Measurements from ENCODE around the gene GRAMD1A. TPM values are rescaled to one million over a fixed set of nuclear protein-coding genes. Genes with fewer than 3 reads are reported as not detected.
"Not testable (repeated sequence)": the region's sequence is repeated elsewhere in the genome, so short reads cannot be mapped to it uniquely, and the experiment has no call there.

Gene GRAMD1A
- total and polyA plus RNA-seq, 4 experiments from 2014 or later = 16.3 to 221 (median 130) TPM

DNA sequence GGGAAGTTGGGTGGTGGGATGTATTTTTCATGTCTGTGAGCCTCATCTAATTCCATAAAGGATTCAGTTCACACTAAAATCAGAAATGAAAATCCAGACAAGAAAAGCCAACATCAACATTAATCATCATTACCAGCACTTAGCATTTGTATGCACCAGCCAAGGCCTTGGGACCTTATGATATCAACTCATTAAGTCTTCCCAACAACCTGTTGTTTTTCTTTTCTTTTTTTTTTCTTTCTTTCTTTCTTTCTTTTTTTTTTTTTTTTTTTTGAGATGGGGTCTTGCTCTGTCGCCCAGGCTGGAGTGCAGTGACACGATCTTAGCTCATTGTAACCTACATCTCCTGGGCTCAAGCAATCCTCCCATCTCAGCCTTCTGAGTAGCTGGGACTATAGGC, 50.5 kb downstream of the GRAMD1A start:
- DNase-seq; H3K36me3 Mint-ChIP-seq; H3K9me3 Mint-ChIP-seq; POLR2A ChIA-PET (ENCODE audit: partially characterized antibody); H3K27ac Mint-ChIP-seq; H3K4me3 Mint-ChIP-seq; H3K27me3 Mint-ChIP-seq; H3K4me1 Mint-ChIP-seq; H3K9me3 ChIP-seq (ENCODE audit: control insufficient read depth in 1 of 2, low read length in 2 of 2); H3K4me1 ChIP-seq (ENCODE audit: insufficient read depth, low read length); CTCF ChIA-PET (ENCODE audit: partially characterized antibody); H3K27ac ChIP-seq (ENCODE audit: low read depth, low read length); H3K27me3 ChIP-seq (ENCODE audit: insufficient read depth, low read length); H3K4me3 ChIP-seq (ENCODE audit: low read length in 2 of 2); intact Hi-C loops (cut with micrococcal nuclease); H3K36me3 ChIP-seq (ENCODE audit: insufficient read depth, low read length): not testable (repeated sequence)

DNA sequence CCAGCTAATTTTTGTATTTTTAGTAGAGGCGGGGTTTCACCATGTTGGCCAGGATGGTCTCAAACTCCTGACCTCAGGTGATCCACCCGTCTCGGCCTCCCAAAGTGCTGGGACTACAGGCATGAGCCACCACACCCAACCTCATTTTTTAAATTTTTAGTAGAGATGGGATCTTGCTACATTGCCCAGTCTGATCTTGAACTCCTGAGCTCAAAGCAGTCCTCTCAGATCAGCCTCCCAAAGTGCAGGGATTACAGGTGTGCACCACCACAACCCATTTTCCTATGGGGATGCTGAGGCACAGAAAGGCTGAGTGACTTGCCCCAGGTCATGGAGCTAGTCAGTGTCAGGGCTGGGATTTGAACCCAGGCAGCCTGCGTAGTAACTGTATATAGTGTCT, 51.1 kb downstream of the GRAMD1A start:
- H3K4me3 Mint-ChIP-seq; CTCF ChIA-PET (ENCODE audit: partially characterized antibody); H3K27me3 Mint-ChIP-seq; H3K36me3 Mint-ChIP-seq; H3K9me3 ChIP-seq (ENCODE audit: control insufficient read depth in 1 of 2, low read length in 2 of 2); H3K4me1 Mint-ChIP-seq; intact Hi-C loops (cut with micrococcal nuclease); H3K27ac Mint-ChIP-seq; POLR2A ChIA-PET (ENCODE audit: partially characterized antibody); H3K36me3 ChIP-seq (ENCODE audit: insufficient read depth, low read length); H3K27me3 ChIP-seq (ENCODE audit: insufficient read depth, low read length); H3K9me3 Mint-ChIP-seq; H3K27ac ChIP-seq (ENCODE audit: low read depth, low read length); H3K4me1 ChIP-seq (ENCODE audit: insufficient read depth, low read length); DNase-seq; H3K4me3 ChIP-seq (ENCODE audit: low read length in 2 of 2): not testable (repeated sequence)

DNA sequence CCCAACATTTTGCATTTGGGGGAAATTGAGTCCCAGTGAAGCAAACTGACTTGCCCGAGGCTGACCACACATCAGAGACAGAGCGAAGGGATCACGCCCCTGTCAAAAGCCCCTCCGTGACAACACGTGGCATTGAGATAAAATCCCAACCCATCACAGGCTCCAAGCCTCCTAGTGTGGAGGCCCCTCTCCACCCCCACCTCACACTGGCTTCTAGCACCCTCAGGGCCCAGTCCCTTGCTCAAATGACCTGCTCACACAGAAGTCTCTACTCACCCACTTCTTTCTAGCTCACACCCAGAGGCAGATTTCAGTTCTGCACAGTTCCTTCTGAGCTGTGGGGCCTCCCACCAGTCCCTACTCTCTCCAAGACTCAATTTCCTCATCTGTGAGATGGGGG, 51.7 kb downstream of the GRAMD1A start:
- CTCF ChIA-PET (ENCODE audit: partially characterized antibody) = no interaction called here

DNA sequence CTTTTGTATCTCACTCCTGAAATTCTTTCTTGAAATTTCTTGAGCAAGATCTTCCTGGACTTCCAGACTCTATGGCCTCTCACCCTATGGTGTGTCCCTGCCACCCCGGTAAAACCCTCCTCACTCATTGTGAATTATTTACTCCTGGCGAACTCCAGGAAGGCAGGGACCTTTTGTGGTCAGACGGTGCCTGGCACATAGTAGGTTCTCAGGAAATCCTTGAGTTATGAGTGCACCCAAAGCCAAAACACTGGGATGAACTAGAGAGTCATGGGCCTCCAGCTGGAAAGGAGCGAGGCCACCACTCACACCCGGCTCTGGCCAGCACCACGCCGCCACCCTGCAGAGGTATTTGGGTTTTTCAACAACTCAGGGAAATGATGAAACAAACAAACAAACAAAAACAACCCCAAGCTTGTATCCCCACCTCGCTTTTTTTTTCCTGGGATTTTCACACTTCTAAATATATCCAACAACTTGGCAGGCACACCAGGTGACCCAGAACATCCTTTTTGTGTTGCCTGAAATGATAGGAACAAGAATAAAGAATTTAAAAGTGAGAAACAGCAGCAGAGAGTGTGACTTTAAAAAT, 52.6 kb downstream of the GRAMD1A start:
- H3K36me3 Mint-ChIP-seq = no peaks in the 10 kb centered on the region
- no peak overlapping the region for H3K27ac ChIP-seq (ENCODE audit: low read depth, low read length)
- H3K4me1 ChIP-seq (ENCODE audit: insufficient read depth, low read length) = no peaks in the 10 kb centered on the region
- H3K9me3 ChIP-seq (ENCODE audit: control insufficient read depth in 1 of 2, low read length in 2 of 2) = no peaks in the 10 kb centered on the region
- DNase-seq = no peak
- no peaks in the 10 kb centered on the region for H3K9me3 Mint-ChIP-seq
- intact Hi-C loops (cut with micrococcal nuclease) = no loop called here
- ChIA-PET CTCF (ENCODE audit: partially characterized antibody) (interaction anchor here (1.1 kb wide), 1 partner anchor 9 kb away, joined by 3 read pairs; no protein-coding TSS in a partner anchor), POLR2A (ENCODE audit: partially characterized antibody) (no interaction called here)
- H3K27me3 ChIP-seq (ENCODE audit: insufficient read depth, low read length) = no peaks in the 10 kb centered on the region
- H3K4me1 Mint-ChIP-seq = no peaks in the 10 kb centered on the region
- H3K4me3 Mint-ChIP-seq = no peak overlapping the region
- H3K36me3 ChIP-seq (ENCODE audit: insufficient read depth, low read length) = no peaks in the 10 kb centered on the region
- peaks cover 2 to 3% of the 10 kb centered on the region in 2 donors for H3K27me3 Mint-ChIP-seq
- H3K4me3 ChIP-seq (ENCODE audit: low read length in 2 of 2) = no peak overlapping the region
- no peak overlapping the region for H3K27ac Mint-ChIP-seq

More for the DNA sequence above, 51.7 kb downstream of the GRAMD1A start:
- no peak overlapping the region for H3K4me3 ChIP-seq (ENCODE audit: low read length in 2 of 2)
- no peaks in the 10 kb centered on the region for H3K4me1 ChIP-seq (ENCODE audit: insufficient read depth, low read length)
- intact Hi-C loops (cut with micrococcal nuclease) = no loop called here
- H3K27ac ChIP-seq (ENCODE audit: low read depth, low read length) = no peak overlapping the region
- no peaks in the 10 kb centered on the region for H3K4me1 Mint-ChIP-seq
- H3K27ac Mint-ChIP-seq = no peak overlapping the region
- H3K9me3 Mint-ChIP-seq = no peaks in the 10 kb centered on the region
- H3K9me3 ChIP-seq (ENCODE audit: control insufficient read depth in 1 of 2, low read length in 2 of 2) = no peaks in the 10 kb centered on the region
- no peaks in the 10 kb centered on the region for H3K36me3 Mint-ChIP-seq
- no peaks in the 10 kb centered on the region for H3K27me3 ChIP-seq (ENCODE audit: insufficient read depth, low read length)
- H3K27me3 Mint-ChIP-seq = peaks cover 2 to 3% of the 10 kb centered on the region in 2 donors
- H3K36me3 ChIP-seq (ENCODE audit: insufficient read depth, low read length) = no peaks in the 10 kb centered on the region
- no peak for DNase-seq
- POLR2A ChIA-PET (ENCODE audit: partially characterized antibody) = no interaction called here
- no peak overlapping the region for H3K4me3 Mint-ChIP-seq

DNA sequence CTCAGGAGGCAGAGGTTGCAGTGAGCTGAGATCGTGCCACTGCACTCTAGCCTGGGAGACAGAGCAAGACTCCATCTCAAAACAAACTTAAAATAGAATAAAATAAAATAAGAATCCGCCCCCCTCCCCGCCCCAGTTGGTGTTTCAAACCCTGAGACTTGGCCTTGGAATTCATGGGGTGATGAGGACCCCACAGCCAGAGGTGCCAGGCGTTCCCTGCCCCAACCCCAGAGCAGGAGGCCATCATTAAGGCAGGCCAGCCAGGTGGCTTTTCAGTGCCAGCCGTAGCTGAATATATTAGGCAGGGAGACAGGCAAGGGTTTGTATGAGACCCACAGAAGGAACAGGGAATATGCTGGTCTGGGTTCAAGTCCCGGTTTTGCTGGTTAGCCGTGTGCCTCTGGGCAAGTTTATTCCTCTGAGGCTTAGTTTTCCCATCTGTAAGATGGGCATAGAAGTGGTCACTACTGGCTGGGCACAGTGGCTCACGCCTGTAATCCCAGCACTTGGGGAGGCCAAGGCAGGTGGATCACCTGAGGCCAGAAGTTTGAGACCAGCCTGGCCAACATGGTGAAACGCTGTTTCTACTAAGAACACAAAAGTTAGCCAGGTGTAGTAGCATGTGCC, 53.7 kb downstream of the GRAMD1A start:
- Mint-ChIP-seq H3K4me1 (no peaks in the 10 kb centered on the region), H3K27me3 (peaks cover 2 to 3% of the 10 kb centered on the region in 2 donors), H3K4me3 (no peak overlapping the region), H3K36me3 (no peaks in the 10 kb centered on the region), H3K27ac (no peak overlapping the region), H3K9me3 (no peaks in the 10 kb centered on the region)
- POLR2A ChIA-PET (ENCODE audit: partially characterized antibody) = no interaction called here
- no peak overlapping the region for H3K4me3 ChIP-seq (ENCODE audit: low read length in 2 of 2)
- no peaks in the 10 kb centered on the region for H3K27me3 ChIP-seq (ENCODE audit: insufficient read depth, low read length)
- no peaks in the 10 kb centered on the region for H3K4me1 ChIP-seq (ENCODE audit: insufficient read depth, low read length)
- intact Hi-C loops (cut with micrococcal nuclease) = no loop called here
- H3K27ac ChIP-seq (ENCODE audit: low read depth, low read length) = no peak overlapping the region
- DNase-seq = no peak
- CTCF ChIA-PET (ENCODE audit: partially characterized antibody) = interaction anchor here (5.6 kb wide), 1 partner anchor 13 kb away, joined by 32 read pairs; no protein-coding TSS in a partner anchor
- H3K36me3 ChIP-seq (ENCODE audit: insufficient read depth, low read length) = no peaks in the 10 kb centered on the region
- H3K9me3 ChIP-seq (ENCODE audit: control insufficient read depth in 1 of 2, low read length in 2 of 2) = no peaks in the 10 kb centered on the region

DNA sequence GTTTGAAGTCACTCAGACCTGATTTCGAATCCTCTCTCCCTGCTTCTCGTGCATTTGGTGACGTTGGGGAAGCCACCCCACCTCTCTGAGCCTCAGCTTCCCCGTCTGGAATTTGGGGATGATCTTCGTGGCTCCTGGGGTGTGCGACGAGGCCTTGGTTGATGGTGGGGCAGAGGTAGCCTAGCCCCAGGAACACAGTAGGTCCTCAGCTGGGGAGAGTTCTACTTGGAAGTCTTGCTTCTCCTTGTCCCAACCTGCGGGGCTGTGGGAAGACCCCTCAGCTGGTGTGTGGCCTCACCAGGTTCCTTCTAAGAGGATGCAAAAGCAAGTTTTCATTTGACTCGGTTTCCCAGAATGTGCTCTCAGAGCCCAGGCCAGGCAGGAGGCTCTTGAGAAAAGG, 54.5 kb downstream of the GRAMD1A start:
- ChIA-PET CTCF (ENCODE audit: partially characterized antibody) (interaction anchor here (0.9 to 5.6 kb wide), 3 partner anchors 8 to 13 kb away, joined by 6 to 32 read pairs (median 6); no protein-coding TSS in a partner anchor), POLR2A (ENCODE audit: partially characterized antibody) (no interaction called here)
- no peaks in the 10 kb centered on the region for H3K4me1 ChIP-seq (ENCODE audit: insufficient read depth, low read length)
- Mint-ChIP-seq H3K9me3 (no peaks in the 10 kb centered on the region), H3K4me1 (no peaks in the 10 kb centered on the region), H3K27ac (no peak overlapping the region), H3K27me3 (peaks cover 2 to 3% of the 10 kb centered on the region in 2 donors), H3K4me3 (no peak overlapping the region), H3K36me3 (no peaks in the 10 kb centered on the region)
- H3K27ac ChIP-seq (ENCODE audit: low read depth, low read length) = no peak overlapping the region
- H3K36me3 ChIP-seq (ENCODE audit: insufficient read depth, low read length) = no peaks in the 10 kb centered on the region
- intact Hi-C loops (cut with micrococcal nuclease) = no loop called here
- no peaks in the 10 kb centered on the region for H3K27me3 ChIP-seq (ENCODE audit: insufficient read depth, low read length)
- no peak for DNase-seq
- H3K4me3 ChIP-seq (ENCODE audit: low read length in 2 of 2) = no peak overlapping the region
- H3K9me3 ChIP-seq (ENCODE audit: control insufficient read depth in 1 of 2, low read length in 2 of 2) = no peaks in the 10 kb centered on the region

DNA sequence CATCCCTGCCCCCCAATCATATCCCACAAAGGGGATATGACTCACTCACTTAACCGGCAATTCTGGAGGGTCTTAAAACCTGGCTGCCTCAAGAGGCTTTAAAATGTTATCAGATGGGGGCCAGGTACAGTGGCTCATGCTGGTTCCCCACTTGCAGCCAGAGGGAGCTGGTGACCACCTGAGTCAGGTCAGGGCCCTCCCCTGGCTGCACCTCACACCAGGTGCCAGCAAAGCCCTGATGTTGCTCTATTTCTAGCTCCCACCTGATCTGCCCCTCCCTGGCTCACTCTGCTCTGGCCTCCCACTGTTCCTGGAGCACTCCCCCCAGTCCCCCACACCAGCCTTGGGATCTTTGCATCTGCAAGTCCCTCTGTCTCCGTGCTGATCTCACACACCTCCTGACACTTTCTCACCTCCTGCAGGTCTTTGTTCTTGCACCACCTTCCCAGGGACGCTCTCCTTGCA, 55.6 kb downstream of the GRAMD1A start:
- Mint-ChIP-seq H3K27me3 (peaks cover 2 to 3% of the 10 kb centered on the region in 2 donors), H3K4me1 (no peaks in the 10 kb centered on the region), H3K27ac (no peak overlapping the region), H3K4me3 (no peak overlapping the region), H3K36me3 (no peaks in the 10 kb centered on the region), H3K9me3 (no peaks in the 10 kb centered on the region)
- Histone ChIP-seq H3K4me1 (ENCODE audit: insufficient read depth, low read length) (no peaks in the 10 kb centered on the region), H3K36me3 (ENCODE audit: insufficient read depth, low read length) (no peaks in the 10 kb centered on the region), H3K27ac (ENCODE audit: low read depth, low read length) (no peak overlapping the region), H3K9me3 (ENCODE audit: control insufficient read depth in 1 of 2, low read length in 2 of 2) (no peaks in the 10 kb centered on the region), H3K4me3 (ENCODE audit: low read length in 2 of 2) (no peak overlapping the region), H3K27me3 (ENCODE audit: insufficient read depth, low read length) (no peaks in the 10 kb centered on the region)
- POLR2A ChIA-PET (ENCODE audit: partially characterized antibody) = no interaction called here
- CTCF ChIA-PET (ENCODE audit: partially characterized antibody) = interaction anchor here (1.8 to 5.6 kb wide), 2 partner anchors 11 to 12 kb away, joined by 8 to 32 read pairs; no protein-coding TSS in a partner anchor
- no peak for DNase-seq
- intact Hi-C loops (cut with micrococcal nuclease) = no loop called here

Measured in CD4-positive, alpha-beta memory T cell (primary cell).